Measurements from ENCODE around the gene ZBTB24. TPM values are rescaled to one million over a fixed set of nuclear protein-coding genes. Genes with fewer than 3 reads are reported as not detected.

ZBTB24 gene
- total RNA-seq, 3 donors from 2014 or later, result 6.5 to 7.7 (median 6.9) TPM

DNA sequence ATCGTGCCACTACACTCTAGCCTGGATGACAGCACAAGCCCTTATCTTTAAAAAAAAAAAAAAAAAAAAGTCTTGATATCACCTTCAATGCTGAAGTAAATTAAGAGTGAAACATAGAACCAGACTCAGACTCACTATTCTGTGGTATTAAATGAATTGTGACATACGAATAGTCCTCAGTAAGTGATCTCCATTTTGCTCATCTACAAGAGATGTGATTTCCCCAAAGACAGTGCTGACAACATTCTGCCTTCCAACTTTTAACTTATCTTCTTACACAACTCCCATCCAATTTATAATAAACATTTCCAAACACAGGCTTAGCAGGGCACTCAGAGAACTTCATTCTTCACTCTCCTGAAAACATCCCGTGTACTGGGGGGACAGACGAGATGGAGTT lies 8.0 kb downstream of the ZBTB24 start:
- Histone ChIP-seq H3K4me3 (no peak overlapping the region), H3K36me3 (ENCODE audit: low read depth) (peaks cover 6% of the 10 kb centered on the region), H3K4me1 (ENCODE audit: low read depth) (peaks cover 25% of the 10 kb centered on the region), H3K9me3 (no peaks in the 10 kb centered on the region)
- intact Hi-C loops (cut with DNase I, micrococcal nuclease), result no loop called here
- no peak for DNase-seq
- ATAC-seq, result no peak
- no peak for TF ChIP-seq CTCF (IDR thresholded peaks at IDR 0.05)

DNA sequence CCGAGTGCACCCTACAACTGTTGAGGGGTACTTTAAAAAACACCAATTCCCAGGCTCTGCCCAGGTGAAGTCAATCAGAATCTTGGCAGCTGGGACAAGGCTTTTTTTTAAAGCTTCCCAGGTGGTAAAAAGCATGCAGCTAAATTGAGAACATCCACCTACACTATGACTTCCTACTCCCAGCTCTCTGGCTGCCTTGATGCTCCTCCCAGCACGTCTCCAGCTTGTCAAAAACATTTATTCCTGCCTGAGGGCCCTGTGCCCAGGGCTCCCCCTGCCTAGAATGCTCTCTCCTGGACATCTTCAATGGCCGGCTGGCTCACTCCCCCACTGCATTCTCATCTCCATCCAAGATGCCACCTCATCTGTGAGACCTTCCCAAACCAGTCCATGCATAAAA lies 9.9 kb downstream of the ZBTB24 start:
- Histone ChIP-seq H3K4me3 (no peak overlapping the region), H3K36me3 (ENCODE audit: low read depth) (peaks cover 6% of the 10 kb centered on the region), H3K9me3 (no peaks in the 10 kb centered on the region), H3K4me1 (ENCODE audit: low read depth) (peaks cover 8% of the 10 kb centered on the region)
- ATAC-seq (no peak), DNase-seq (no peak)
- intact Hi-C loops (cut with DNase I, micrococcal nuclease), result no loop called here
- no peak for TF ChIP-seq CTCF (IDR thresholded peaks at IDR 0.05)

DNA sequence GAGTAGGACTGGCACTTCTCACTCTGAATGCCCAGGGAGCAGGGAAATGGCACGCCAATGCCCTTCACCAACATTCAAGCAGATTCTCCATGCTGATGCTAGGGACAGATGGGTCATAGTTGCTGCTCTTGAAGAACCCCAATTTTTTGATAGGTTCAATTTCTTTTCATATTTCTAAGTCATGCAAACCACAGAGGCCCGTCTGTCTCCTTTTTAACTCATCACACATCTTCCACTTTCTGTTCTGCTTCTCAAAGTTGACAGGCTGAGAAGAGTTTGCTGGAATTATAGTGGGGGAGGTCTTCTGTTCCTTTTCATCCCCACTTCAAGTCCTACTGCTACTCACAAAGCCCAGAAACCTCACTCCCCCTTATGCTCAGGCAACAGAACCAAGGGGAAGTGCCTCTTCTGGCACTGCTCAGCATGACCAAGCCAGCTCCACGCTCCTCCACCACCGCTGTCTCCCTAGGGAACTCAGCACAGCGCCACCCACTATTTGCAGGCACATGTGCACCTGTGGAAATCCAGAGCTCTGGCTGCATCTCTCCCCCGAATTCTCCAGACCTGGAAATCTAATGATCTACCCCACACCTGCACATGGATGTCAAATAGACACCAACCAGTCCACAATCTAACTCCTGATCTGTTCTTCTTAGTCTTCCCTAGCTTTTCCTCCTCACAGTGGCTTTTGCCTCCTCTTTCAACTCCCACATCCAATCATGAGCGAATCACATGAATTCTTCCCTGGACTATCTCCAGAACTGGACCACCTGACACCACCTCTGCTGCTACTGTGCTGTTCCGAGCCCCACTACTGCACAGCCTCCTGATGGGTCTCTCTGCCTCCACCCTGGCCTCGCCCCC lies 10.7 kb downstream of the ZBTB24 start:
- Histone ChIP-seq H3K36me3 (ENCODE audit: low read depth) (peaks cover 6% of the 10 kb centered on the region), H3K4me3 (no peak overlapping the region), H3K9me3 (no peaks in the 10 kb centered on the region), H3K4me1 (ENCODE audit: low read depth) (peaks cover 10% of the 10 kb centered on the region)
- intact Hi-C loops (cut with DNase I, micrococcal nuclease), result no loop called here
- no peak for DNase-seq
- TF ChIP-seq CTCF (IDR thresholded peaks at IDR 0.05), result no peak
- no peak for ATAC-seq

- TF ChIP-seq CTCF (IDR thresholded peaks at IDR 0.05), result no peak
- H3K4me1 ChIP-seq (ENCODE audit: low read depth), result peaks cover 6% of the 10 kb centered on the region
- ATAC-seq (no peak), DNase-seq (no peak)
- intact Hi-C loops (cut with DNase I, micrococcal nuclease), result no loop called here
- no peaks in the 10 kb centered on the region for H3K9me3 ChIP-seq
- no peak overlapping the region for H3K4me3 ChIP-seq
- peaks cover 6% of the 10 kb centered on the region for H3K36me3 ChIP-seq (ENCODE audit: low read depth)
Observed at GRCh38 chr6:109471105-109471810, 11.8 kb downstream of the ZBTB24 start.

DNA sequence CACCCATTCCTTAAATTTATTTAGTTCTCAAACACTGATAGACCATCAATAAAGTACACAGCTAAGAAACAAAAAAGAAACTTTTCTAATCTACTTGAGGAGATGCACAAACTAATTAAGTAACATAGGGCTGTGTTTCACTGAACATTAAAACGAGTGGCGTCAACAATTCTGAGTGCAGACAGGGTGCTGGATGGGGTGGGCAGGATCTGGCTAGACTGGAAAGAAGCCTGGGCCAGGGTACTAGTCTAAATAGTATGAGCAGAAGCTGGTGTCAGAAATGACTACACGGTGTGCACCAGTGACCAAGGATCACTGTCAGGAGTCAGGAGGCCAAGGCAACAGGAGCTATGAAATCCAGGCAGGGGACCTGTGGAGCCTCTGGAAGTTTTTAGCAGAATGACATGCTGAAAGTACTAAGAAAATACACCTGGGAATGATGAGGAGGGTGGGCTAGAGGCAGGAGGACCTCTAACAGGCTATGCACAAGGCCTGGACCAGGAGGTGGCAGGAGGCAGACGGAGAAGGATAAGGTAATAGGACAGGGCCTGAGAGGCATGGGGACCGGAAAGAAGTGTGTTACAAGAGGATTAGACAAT lies 13.3 kb downstream of the ZBTB24 start:
- no peak for TF ChIP-seq CTCF (IDR thresholded peaks at IDR 0.05)
- no peak for ATAC-seq
- H3K9me3 ChIP-seq, result no peaks in the 10 kb centered on the region
- peaks cover 6% of the 10 kb centered on the region for H3K4me1 ChIP-seq (ENCODE audit: low read depth)
- intact Hi-C loops (cut with DNase I, micrococcal nuclease), result no loop called here
- no peaks in the 10 kb centered on the region for H3K36me3 ChIP-seq (ENCODE audit: low read depth)
- no peak for DNase-seq
- H3K4me3 ChIP-seq, result no peak overlapping the region

Data from mucosa of descending colon (tissue), 3 donors.